Hepatocyte (in vitro differentiated cells): ENCODE data around the gene TMEM35A.

ENCODE experiments used
- CTCF ChIP-seq: fragments of 200-600 bp; sonication (generic); IDR thresholded peaks from 2 replicates; pipeline ENCODE4 v1.5.1; 2016; ENCODE audit warnings: antibody characterized with exemption, mild to moderate bottlenecking; ENCODE audit not compliant: poor library complexity
- EZH2 ChIP-seq: fragments of 200-600 bp; sonication (generic); IDR thresholded peaks from 2 replicates; pipeline ENCODE4 v1.6.1; 2016; ENCODE audit warnings: antibody characterized with exemption, mild to moderate bottlenecking, borderline replicate concordance

GRCh38 chrX:101051153-101051548, 27.5 kb upstream of the TMEM35A start:
- TF ChIP-seq CTCF: no peak
- no peak for TF ChIP-seq EZH2
